ENCODE results near the gene FAM114A2. TPM values are rescaled to one million over a fixed set of nuclear protein-coding genes. Genes with fewer than 3 reads are reported as not detected.

Gene FAM114A2
- total RNA-seq, 2 donors from 2014 or later: 31.8 to 33.7 TPM

Other genes starting within 250 kb of the FAM114A2 start
- gene MFAP3, start 57 bp upstream of the FAM114A2 start, total RNA-seq: 10 to 100 TPM; 20.9 to 21.8 TPM
- 10 to 100 TPM; 41.7 to 47.4 TPM for gene GALNT10, start 151.8 kb upstream of the FAM114A2 start, total RNA-seq